Activated CD8-positive, alpha-beta memory T cell treated with anti-CD3 and anti-CD28 coated beads, Interleukin-2, amount 10 ng/mL, durations not matched to agents 7 days and 5 days (primary cell): ENCODE data around the gene MIGA2. TPM values are rescaled to one million over a fixed set of nuclear protein-coding genes. Genes with fewer than 3 reads are reported as not detected.
A peak's percentile ranks its signal among the peaks of the same experiment; 100 is the strongest.

Experiments used
- ATAC-seq: fragments of 150-1000 bp; cut with Tn5 transposase; one replicate; pipeline ENCODE4 v1.10.0; 2021; ENCODE audit warnings: moderate library complexity
- CTCF ChIA-PET: fragments of 350-600 bp; sonication (Branson Sonifier 250); formaldehyde crosslinking; loops from one replicate; lab custom pipeline; 2021; ENCODE audit warnings: antibody characterized with exemption; lab: Charles Lee
- DNase-seq: peaks from one replicate; pipeline ENCODE4 v3.0.0-alpha.2; 2020
- H3K27ac Mint-ChIP-seq: one replicate; pipeline ENCODE4 v1.8.0; 2021; ENCODE audit warnings: mild to moderate bottlenecking, mixed read lengths
- H3K27me3 Mint-ChIP-seq: one replicate; pipeline ENCODE4 v1.8.0; 2021; ENCODE audit warnings: mixed read lengths
- H3K36me3 Mint-ChIP-seq: one replicate; pipeline ENCODE4 v1.8.0; 2021; ENCODE audit warnings: mild to moderate bottlenecking, mixed read lengths
- H3K4me1 Mint-ChIP-seq: one replicate; pipeline ENCODE4 v1.8.0; 2021; ENCODE audit warnings: mixed read lengths
- H3K4me3 Mint-ChIP-seq: one replicate; pipeline ENCODE4 v1.8.0; 2021; ENCODE audit warnings: mild to moderate bottlenecking, moderate library complexity, mixed read lengths
- H3K9me3 Mint-ChIP-seq: one replicate; pipeline ENCODE4 v1.8.0; 2022; ENCODE audit warnings: low read depth, mixed read lengths
- total RNA-seq, 2 experiments: library from RNA; stranded (reverse); gene quantifications; one replicate each; pipeline ENCODE4 v1.2.3, GENCODE V29; 2021

MIGA2 gene
- total RNA-seq, 2 experiments from 2014 or later: 39.3 to 51.3 TPM

DNA sequence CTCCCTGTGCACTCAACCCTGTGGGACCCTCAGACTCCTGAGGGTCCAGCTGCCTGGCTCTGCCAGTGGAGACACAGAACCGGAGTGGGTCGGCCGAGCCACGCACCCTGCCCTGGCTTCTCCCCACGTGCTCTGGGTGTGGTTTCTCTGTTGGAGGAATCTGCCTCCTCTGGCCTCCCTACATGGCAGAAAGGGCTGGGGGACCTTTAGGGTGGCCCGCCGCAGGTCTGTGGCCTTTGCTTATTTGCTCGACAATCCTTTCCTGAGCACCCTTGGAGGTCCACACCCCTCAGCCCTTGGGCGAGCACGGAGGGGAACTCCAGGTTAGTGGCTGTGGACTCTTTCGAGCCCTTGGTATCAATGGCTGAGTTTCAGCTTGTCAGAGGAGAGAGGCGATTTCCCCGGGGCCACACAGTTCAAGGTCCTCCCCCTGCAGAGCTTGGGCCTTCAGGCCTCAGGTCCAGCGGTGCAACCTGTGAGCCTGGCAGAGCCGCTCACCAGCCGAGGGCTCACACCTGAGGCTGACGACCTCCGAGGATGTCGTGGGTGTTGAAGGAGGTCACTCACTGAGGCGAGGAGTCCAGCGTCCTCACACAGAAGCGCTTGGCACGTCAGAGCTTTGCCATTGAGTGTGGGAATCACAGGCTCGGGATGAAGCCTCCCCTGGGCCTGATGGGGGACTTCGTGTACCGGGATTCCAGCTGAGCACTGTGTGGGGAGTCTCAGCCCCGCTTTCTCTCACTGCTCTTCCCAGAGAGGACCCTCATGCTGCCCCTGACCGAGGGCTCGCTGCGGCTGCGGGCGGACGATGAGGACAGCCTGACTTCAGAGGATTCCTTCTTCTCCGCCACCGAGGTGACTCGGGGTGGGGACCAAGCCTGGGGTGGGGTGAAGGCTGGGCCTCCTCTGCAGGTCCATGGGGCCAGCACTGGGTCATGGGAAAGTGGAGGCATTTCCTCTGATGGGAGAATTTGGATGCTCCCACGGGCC lies 23.7 kb downstream of the MIGA2 start:
- H3K9me3 Mint-ChIP-seq: no peaks in the 10 kb centered on the region
- H3K27me3 Mint-ChIP-seq: no peaks in the 10 kb centered on the region
- CTCF ChIA-PET: no interaction called here
- H3K4me1 Mint-ChIP-seq: no peaks in the 10 kb centered on the region
- DNase-seq: no peak
- peaks cover 6% of the 10 kb centered on the region for H3K36me3 Mint-ChIP-seq
- no peak overlapping the region for H3K27ac Mint-ChIP-seq
- ATAC-seq: no peak
- no peak overlapping the region for H3K4me3 Mint-ChIP-seq

DNA sequence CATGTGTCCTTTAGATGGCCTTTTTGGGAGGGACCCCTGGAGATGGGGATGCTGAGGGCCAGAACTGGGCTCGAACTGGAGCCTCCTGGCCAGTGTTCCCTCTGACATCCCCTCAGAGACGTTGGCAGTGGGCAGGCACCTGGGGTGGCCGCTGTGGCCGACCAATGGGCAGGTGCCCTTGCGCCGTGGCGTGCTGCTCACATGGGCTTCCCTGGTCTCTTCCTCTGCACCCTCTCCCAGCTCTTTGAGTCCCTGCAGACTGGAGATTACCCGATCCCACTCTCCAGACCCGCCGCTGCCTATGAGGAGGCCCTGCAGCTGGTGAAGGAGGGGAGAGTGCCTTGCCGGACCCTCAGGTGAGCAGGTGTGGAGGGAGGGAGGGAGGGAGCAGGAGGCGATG lies 24.6 kb downstream of the MIGA2 start:
- Mint-ChIP-seq H3K36me3 (peaks cover 13% of the 10 kb centered on the region), H3K4me3 (no peak overlapping the region), H3K4me1 (no peaks in the 10 kb centered on the region), H3K27ac (no peak overlapping the region), H3K27me3 (no peaks in the 10 kb centered on the region), H3K9me3 (no peaks in the 10 kb centered on the region)
- ATAC-seq (no peak), DNase-seq (no peak)
- CTCF ChIA-PET: no interaction called here

GRCh38 chr9:129063061-129063460 lies 26.6 kb downstream of the MIGA2 start:
- Mint-ChIP-seq H3K9me3 (no peaks in the 10 kb centered on the region), H3K36me3 (peaks cover 13% of the 10 kb centered on the region), H3K4me3 (no peak overlapping the region), H3K27me3 (no peaks in the 10 kb centered on the region), H3K4me1 (peaks cover under 1% of the 10 kb centered on the region), H3K27ac (no peak overlapping the region)
- no peak for DNase-seq
- CTCF ChIA-PET: no interaction called here
- no peak for ATAC-seq

DNA sequence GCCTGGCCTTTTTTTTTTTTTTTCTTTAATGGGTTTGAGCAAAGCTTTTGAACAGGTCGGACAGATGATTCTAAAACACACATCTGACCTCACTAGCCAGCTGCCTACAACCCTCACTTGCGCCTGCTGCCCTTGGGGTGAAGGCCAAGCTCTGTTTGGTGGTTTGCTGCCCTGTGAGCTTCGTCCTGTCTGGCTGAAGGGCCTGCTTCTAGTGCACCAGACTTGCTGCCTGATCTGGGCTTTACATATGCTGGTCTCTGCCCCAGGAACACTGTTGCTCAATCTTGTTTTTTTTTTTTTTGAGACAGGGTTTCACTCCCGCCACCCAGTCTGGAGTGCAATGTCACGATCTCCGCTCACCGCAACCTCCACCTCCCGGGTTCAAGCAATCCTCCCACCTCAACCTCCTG lies 28.1 kb downstream of the MIGA2 start:
- Mint-ChIP-seq H3K27me3 (no peaks in the 10 kb centered on the region), H3K9me3 (no peaks in the 10 kb centered on the region), H3K36me3 (peaks cover 13% of the 10 kb centered on the region), H3K4me3 (no peak overlapping the region), H3K4me1 (peaks cover 15% of the 10 kb centered on the region), H3K27ac (no peak overlapping the region)
- CTCF ChIA-PET: no interaction called here
- no peak for DNase-seq
- ATAC-seq: no peak

DNA sequence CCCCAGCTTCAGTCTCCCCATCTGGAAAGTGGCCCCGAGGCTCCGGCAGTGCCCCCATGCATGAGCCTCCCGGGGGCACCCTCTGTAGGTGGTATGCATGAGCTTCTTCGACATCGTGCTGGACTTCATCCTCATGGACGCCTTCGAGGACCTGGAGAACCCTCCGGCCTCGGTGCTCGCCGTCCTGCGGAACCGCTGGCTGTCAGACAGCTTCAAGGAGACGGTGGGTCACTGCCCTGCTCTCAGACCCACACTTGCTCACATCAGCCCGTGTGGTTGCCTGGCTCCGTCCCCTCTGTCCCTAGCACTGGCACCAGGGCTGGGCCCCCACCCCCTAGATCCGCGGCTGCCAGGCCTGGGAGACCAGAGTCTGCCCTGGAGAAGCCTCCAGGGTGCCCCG lies 31.7 kb downstream of the MIGA2 start:
- no peaks in the 10 kb centered on the region for H3K27me3 Mint-ChIP-seq
- peaks cover 9% of the 10 kb centered on the region for H3K36me3 Mint-ChIP-seq
- peaks cover 37% of the 10 kb centered on the region for H3K4me1 Mint-ChIP-seq
- CTCF ChIA-PET: interaction anchor here (1.0 kb wide), 1 partner anchor 9 kb away, joined by 3 read pairs; no protein-coding TSS in a partner anchor
- H3K4me3 Mint-ChIP-seq: no peak overlapping the region
- H3K9me3 Mint-ChIP-seq: no peaks in the 10 kb centered on the region
- no peak for DNase-seq
- peak overlapping the region; percentile 79 for H3K27ac Mint-ChIP-seq
- no peak for ATAC-seq

DNA sequence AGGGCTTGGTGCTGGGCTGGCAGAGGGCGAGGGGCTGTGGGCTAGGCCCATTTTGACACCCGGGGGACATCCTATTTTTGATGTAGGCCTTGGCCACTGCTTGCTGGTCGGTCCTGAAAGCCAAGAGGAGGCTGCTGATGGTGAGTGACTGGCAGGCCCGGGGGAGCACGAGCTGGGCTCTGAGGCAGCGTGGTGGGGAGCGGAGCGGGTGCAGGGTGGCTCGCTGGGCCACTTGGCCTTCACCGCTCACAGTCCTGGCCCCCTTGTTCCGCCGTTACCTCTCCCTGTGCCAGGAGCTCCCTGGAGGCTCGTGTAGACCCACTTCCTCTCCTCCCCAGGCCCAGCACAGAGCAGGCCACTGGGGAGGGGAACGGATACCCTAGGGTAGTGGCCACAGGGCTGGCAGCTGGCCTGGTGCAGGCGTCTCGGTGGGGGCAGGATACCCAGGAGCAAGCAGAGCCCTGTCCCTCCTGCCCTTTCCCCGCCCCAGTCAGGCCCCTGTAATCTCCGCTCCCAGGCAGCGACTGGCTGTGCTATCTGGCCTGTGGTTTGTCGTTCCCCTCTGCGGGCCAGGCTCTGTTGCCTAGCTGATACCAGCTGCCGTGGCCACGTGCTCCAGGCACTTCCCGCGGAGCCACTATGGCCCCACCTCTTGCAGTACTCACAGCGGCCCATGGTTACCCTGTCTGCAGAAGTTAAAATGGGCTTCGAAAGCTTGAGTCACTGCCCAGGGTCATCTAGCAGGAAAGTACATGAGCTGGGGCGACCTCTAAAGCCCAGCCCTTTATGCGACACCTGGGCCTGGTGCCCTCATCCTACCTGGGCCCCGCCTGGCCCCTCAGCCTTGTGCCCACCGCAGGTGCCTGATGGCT lies 32.8 kb downstream of the MIGA2 start:
- peak; percentile 89 for DNase-seq
- peak; percentile 90 for ATAC-seq
- Mint-ChIP-seq H3K36me3 (peaks cover 7% of the 10 kb centered on the region), H3K27me3 (no peaks in the 10 kb centered on the region), H3K27ac (peak overlapping the region; percentile 79), H3K4me3 (peak overlapping the region; percentile 6), H3K9me3 (no peaks in the 10 kb centered on the region), H3K4me1 (peaks cover 48% of the 10 kb centered on the region)
- CTCF ChIA-PET: interaction anchor here (1.0 to 1.6 kb wide), 3 partner anchors 8 to 30 kb away, joined by 3 to 8 read pairs (median 5); partner anchors contain the start of gene DOLPP1

GRCh38 chr9:129069862-129070641 lies 33.6 kb downstream of the MIGA2 start:
- Mint-ChIP-seq H3K27ac (peak overlapping the region; percentile 79), H3K36me3 (peaks cover 7% of the 10 kb centered on the region), H3K4me3 (no peak overlapping the region), H3K9me3 (no peaks in the 10 kb centered on the region), H3K4me1 (peaks cover 52% of the 10 kb centered on the region), H3K27me3 (no peaks in the 10 kb centered on the region)
- CTCF ChIA-PET: interaction anchor here (1.4 to 1.6 kb wide), 2 partner anchors 11 to 31 kb away, joined by 5 to 8 read pairs; partner anchors contain the start of gene DOLPP1
- DNase-seq: no peak
- no peak for ATAC-seq

DNA sequence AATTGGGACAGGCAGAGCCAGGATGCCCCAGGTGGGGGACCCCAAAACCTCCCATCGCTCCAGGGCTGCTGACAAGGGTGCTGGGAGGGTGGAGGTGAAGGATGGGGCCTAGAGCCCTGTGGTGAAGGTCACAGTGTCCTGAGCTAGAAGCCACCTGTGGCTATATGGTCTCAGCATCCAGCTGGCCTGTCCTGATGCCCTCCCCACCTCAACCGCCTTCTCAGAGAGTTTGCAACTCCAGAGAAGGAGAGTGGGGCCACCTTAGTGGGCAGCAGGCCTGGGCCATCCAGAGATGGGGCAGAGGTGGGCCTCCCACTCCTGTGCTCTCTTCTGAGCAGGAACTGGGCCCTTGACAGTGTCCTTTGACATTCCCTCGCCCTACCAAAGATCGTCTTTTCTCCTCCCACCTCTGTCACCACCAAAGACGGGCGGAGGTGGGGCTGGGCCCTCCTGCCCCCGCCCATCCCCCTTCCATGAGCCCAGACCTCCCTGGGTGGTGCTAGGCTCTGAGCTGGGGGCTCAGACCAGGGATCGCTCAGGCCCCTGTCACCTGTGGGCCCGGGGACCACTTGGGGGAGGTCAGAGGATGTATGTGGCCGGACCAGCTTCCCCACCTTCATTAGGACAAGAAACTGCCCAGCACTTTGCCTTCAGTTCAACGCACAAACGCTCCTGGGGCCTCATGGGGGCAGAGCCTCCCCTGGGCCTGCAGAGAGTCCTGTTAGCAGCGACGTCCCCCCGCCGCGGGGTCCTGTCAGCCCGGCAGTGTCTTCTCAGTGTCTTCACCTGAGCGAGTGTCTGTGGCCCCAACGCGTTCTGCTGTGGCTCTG lies 34.5 kb downstream of the MIGA2 start:
- peak overlapping the region; percentile 40 for H3K27ac Mint-ChIP-seq
- H3K27me3 Mint-ChIP-seq: no peaks in the 10 kb centered on the region
- peaks cover 52% of the 10 kb centered on the region for H3K4me1 Mint-ChIP-seq
- CTCF ChIA-PET: interaction anchor here (1.7 kb wide), 1 partner anchor 32 kb away, joined by 3 read pairs; no protein-coding TSS in a partner anchor
- no peak overlapping the region for H3K4me3 Mint-ChIP-seq
- H3K9me3 Mint-ChIP-seq: no peaks in the 10 kb centered on the region
- peaks cover under 1% of the 10 kb centered on the region for H3K36me3 Mint-ChIP-seq
- ATAC-seq: no peak
- no peak for DNase-seq

DNA sequence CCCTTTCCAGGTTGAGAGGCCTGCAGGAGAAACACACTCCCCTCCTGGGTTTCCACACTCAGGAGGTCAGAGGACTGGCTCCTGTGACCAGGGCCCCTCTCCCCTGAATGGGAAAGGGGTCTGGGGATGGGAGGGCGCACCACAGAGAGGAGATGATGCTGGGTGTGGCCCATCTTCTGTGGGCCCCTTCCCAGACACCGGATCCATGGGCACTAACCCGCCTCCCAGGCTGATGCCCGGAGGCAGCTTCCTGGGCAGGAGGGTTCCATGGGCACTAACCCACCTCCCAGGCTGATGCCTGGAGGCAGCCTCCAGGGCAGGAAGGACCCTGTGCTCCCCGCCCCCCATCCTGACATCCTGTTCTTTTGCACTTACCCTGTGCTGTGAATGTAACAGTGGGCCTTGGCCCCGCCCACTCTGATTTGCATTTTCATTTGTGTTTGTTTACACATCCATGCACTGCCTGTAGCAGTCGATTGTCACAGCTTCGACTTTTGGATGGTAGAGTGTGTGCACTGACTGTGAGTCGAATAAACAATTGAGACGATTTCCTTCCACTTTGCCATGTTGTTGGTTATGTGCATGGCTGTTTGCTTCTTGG lies 35.2 kb downstream of the MIGA2 start:
- H3K27me3 Mint-ChIP-seq: no peaks in the 10 kb centered on the region
- H3K4me1 Mint-ChIP-seq: peaks cover 52% of the 10 kb centered on the region
- H3K4me3 Mint-ChIP-seq: no peak overlapping the region
- no peaks in the 10 kb centered on the region for H3K36me3 Mint-ChIP-seq
- DNase-seq: peak; percentile 65
- H3K9me3 Mint-ChIP-seq: no peaks in the 10 kb centered on the region
- ATAC-seq: no peak
- peak overlapping the region; percentile 58 for H3K27ac Mint-ChIP-seq
- CTCF ChIA-PET: interaction anchor here (1.7 kb wide), 1 partner anchor 31 kb away, joined by 3 read pairs; no protein-coding TSS in a partner anchor

DNA sequence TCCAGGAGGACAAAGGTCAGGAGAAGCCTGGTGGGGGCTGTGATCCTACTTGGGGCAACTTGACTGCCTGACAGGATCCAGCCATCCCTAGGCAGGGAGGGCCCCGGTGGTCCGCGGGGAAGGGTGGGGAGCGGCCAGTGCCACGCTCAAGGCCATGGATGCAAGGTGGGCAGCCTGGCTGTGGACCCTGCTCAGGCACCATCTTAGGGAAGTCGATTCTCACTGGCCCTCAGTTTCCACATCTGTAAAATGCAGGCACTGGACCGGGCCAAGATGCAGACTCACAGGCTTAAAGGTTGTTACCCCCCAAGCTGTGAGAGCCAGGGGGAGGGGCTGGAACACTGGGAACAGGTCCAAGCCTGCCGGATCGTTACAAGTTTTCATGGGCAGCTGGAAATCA lies 35.7 kb downstream of the MIGA2 start:
- DNase-seq (no peak), ATAC-seq (no peak)
- Mint-ChIP-seq H3K27me3 (no peaks in the 10 kb centered on the region), H3K4me1 (peaks cover 52% of the 10 kb centered on the region), H3K27ac (peak overlapping the region; percentile 58), H3K36me3 (no peaks in the 10 kb centered on the region), H3K4me3 (no peak overlapping the region), H3K9me3 (no peaks in the 10 kb centered on the region)
- CTCF ChIA-PET: interaction anchor here (0.7 to 1.7 kb wide), 2 partner anchors 31 to 103 kb away, joined by 3 read pairs; no protein-coding TSS in a partner anchor

- no peaks in the 10 kb centered on the region for H3K9me3 Mint-ChIP-seq
- no peaks in the 10 kb centered on the region for H3K27me3 Mint-ChIP-seq
- peaks cover 49% of the 10 kb centered on the region for H3K4me1 Mint-ChIP-seq
- H3K27ac Mint-ChIP-seq: peak overlapping the region; percentile 75
- H3K36me3 Mint-ChIP-seq: no peaks in the 10 kb centered on the region
- CTCF ChIA-PET: interaction anchor here (1.2 to 1.9 kb wide), 2 partner anchors 58 to 100 kb away, joined by 3 to 9 read pairs; no protein-coding TSS in a partner anchor
- H3K4me3 Mint-ChIP-seq: peak overlapping the region; percentile 34
- DNase-seq: no peak
- peak; percentile 18 for ATAC-seq
Observed at GRCh38 chr9:129073404-129073803, 37.0 kb downstream of the MIGA2 start.
